Activated CD4-positive, CD25-positive, alpha-beta regulatory T cell treated with anti-CD3 and anti-CD28 coated beads, Interleukin-2, amount 50 U/mL, for 72 hours (primary cell): ENCODE results near the gene CIROP.

Source experiments
- DNase-seq: peaks from one replicate; pipeline ENCODE4 v3.0.0; 2021

The CIROP gene

GRCh38 chr14:23093104-23093503 is 11.7 kb downstream of the CIROP start:
- no peak for DNase-seq

- no peak for DNase-seq
Measured at GRCh38 chr14:23091294-23092225, 13.2 kb downstream of the CIROP start.

GRCh38 chr14:23090254-23090636 is 14.5 kb downstream of the CIROP start:
- DNase-seq: no peak

GRCh38 chr14:23089498-23090253 is 15.1 kb downstream of the CIROP start:
- DNase-seq: no peak

GRCh38 chr14:23086565-23086964 is 18.2 kb downstream of the CIROP start:
- no peak for DNase-seq

GRCh38 chr14:23085458-23085857 is 19.3 kb downstream of the CIROP start:
- DNase-seq: no peak

- DNase-seq: no peak
Measured at GRCh38 chr14:23080474-23080873, 24.3 kb downstream of the CIROP start.

- no peak for DNase-seq
Measured at GRCh38 chr14:23079716-23080115, 25.1 kb downstream of the CIROP start.

GRCh38 chr14:23078692-23079116 is 26.1 kb downstream of the CIROP start:
- no peak for DNase-seq

- DNase-seq: no peak
Measured at GRCh38 chr14:23077962-23078361, 26.8 kb downstream of the CIROP start.

GRCh38 chr14:23076785-23077408 is 27.9 kb downstream of the CIROP start:
- no peak for DNase-seq

GRCh38 chr14:23074906-23075305 is 29.9 kb downstream of the CIROP start:
- DNase-seq: no peak

GRCh38 chr14:23071921-23072539 is 32.8 kb downstream of the CIROP start:
- no peak for DNase-seq

GRCh38 chr14:23071244-23071920 is 33.4 kb downstream of the CIROP start:
- DNase-seq: peak; percentile 74

- DNase-seq: no peak
Measured at GRCh38 chr14:23070262-23071129, 34.3 kb downstream of the CIROP start.

GRCh38 chr14:23069413-23069806 is 35.4 kb downstream of the CIROP start:
- no peak for DNase-seq

- peak; percentile 59 for DNase-seq
Measured at GRCh38 chr14:23068789-23069412, 35.9 kb downstream of the CIROP start.

GRCh38 chr14:23067847-23068788 is 36.7 kb downstream of the CIROP start:
- DNase-seq: no peak

- no peak for DNase-seq
Measured at GRCh38 chr14:23066855-23067744, 37.7 kb downstream of the CIROP start.
